SK-N-SH treated with all-trans-retinoic acid at 6 μM for 48 hours (cell line): ENCODE data around the gene RPL28.

Source experiments
- ATAC-seq: fragments of 200-7000 bp; cut with Tn5 transposase; 3 replicates; pipeline ENCODE4 v1.9.1; 2020; ENCODE audit warnings: mild to moderate bottlenecking, moderate library complexity
- BACH2 ChIP-seq: fragments of 250-450 bp; sonication (Bioruptor Pico); IDR thresholded peaks from 2 replicates; pipeline ENCODE4 v1.9.0; 2021; ENCODE audit warnings: mild to moderate bottlenecking, borderline replicate concordance
- ISL1 ChIP-seq: fragments of 250-450 bp; sonication (Bioruptor Pico); IDR thresholded peaks from 2 replicates; pipeline ENCODE4 v2.1.2; 2022; ENCODE audit warnings: mild to moderate bottlenecking, moderate library complexity
- OSR1 ChIP-seq: fragments of 250-450 bp; sonication (Bioruptor Pico); IDR thresholded peaks from 2 replicates; pipeline ENCODE4 v1.8.0; 2022; ENCODE audit warnings: moderate library complexity, mild to moderate bottlenecking, inconsistent platforms
- PPARA ChIP-seq: fragments of 250-450 bp; sonication (Bioruptor Pico); IDR thresholded peaks from 2 replicates; pipeline ENCODE4 v1.5.0; 2020; ENCODE audit warnings: mild to moderate bottlenecking, borderline replicate concordance
- RARB ChIP-seq: fragments of 250-450 bp; sonication (Bioruptor Pico); IDR thresholded peaks from 2 replicates; pipeline ENCODE4 v1.8.0; 2021; ENCODE audit warnings: mild to moderate bottlenecking, moderate library complexity
- SNAI2 ChIP-seq: fragments of 250-450 bp; sonication (Bioruptor Pico); IDR thresholded peaks from 2 replicates; pipeline ENCODE4 v1.5.0; 2020; ENCODE audit warnings: mild to moderate bottlenecking, moderate library complexity
- TCF4 ChIP-seq: fragments of 250-450 bp; sonication (Bioruptor Pico); IDR thresholded peaks from 2 replicates; pipeline ENCODE4 v1.8.0; 2021; ENCODE audit warnings: mild to moderate bottlenecking, moderate library complexity, borderline replicate concordance
- ZC3H10 ChIP-seq: fragments of 250-450 bp; sonication (Bioruptor Pico); IDR thresholded peaks from 2 replicates; pipeline ENCODE4 v1.5.1; 2021; ENCODE audit warnings: mild to moderate bottlenecking, moderate library complexity
- ZFP3 ChIP-seq: fragments of 250-450 bp; sonication (Bioruptor Pico); IDR thresholded peaks from 2 replicates; pipeline ENCODE4 v1.5.0; 2020; ENCODE audit warnings: mild to moderate bottlenecking, moderate library complexity
- ZFP30 ChIP-seq: fragments of 450-650 bp; formaldehyde crosslinking; IDR thresholded peaks from 2 replicates; pipeline ENCODE4 v1.5.0; 2022; ENCODE audit warnings: mild to moderate bottlenecking, moderate library complexity
- ZNF565 ChIP-seq: fragments of 450-650 bp; formaldehyde crosslinking; conservative IDR thresholded peaks from 2 replicates; pipeline ENCODE4 v1.5.0; 2020; ENCODE audit warnings: low read depth, mild to moderate bottlenecking, moderate library complexity
- TF ChIP-seq, protein P1 (sequence below): fragments of 250-450 bp; sonication (Bioruptor Pico); IDR thresholded peaks from 2 replicates; pipeline ENCODE4 v1.8.0; 2021; ENCODE audit warnings: low read depth, mild to moderate bottlenecking, moderate library complexity, borderline replicate concordance
- TF ChIP-seq, protein P2 (sequence below): fragments of 250-450 bp; sonication (Bioruptor Pico); IDR thresholded peaks from 2 replicates; pipeline ENCODE4 v1.8.0; 2020; ENCODE audit warnings: mild to moderate bottlenecking, moderate library complexity, borderline replicate concordance
- TF ChIP-seq, protein P3 (sequence below): fragments of 250-450 bp; sonication (Bioruptor Pico); IDR thresholded peaks from 2 replicates; pipeline ENCODE4 v1.5.1; 2020; ENCODE audit warnings: low read depth, mild to moderate bottlenecking, moderate library complexity
- TF ChIP-seq, protein P4 (sequence below): fragments of 250-450 bp; sonication (Bioruptor Pico); IDR thresholded peaks from 2 replicates; pipeline ENCODE4 v1.5.1; 2021; ENCODE audit warnings: mild to moderate bottlenecking, moderate library complexity

RPL28 gene

DNA sequence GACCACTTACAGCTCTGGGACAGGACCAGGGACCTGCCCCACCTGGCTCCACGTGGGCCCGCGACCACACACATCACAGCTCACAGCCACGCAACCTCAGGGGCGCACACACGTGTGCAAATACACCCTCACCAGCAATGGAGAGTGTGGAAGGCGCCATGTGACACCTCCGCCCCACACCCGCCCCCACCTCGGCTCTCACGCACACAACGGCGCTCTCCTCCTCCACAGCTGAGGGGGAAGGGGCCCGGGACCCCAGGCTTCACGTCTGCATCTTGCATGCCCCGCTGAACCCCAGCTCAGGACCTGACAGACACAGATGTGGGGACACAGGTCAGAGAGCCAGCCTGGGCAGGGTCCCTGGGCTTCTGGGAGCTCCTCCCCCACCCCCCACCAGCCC lies 63.7 kb downstream of the RPL28 start:
- ATAC-seq = no peak
- TF ChIP-seq SNAI2 (CRISPR knock-in tag) = no peak
- TF ChIP-seq, protein P1, sequence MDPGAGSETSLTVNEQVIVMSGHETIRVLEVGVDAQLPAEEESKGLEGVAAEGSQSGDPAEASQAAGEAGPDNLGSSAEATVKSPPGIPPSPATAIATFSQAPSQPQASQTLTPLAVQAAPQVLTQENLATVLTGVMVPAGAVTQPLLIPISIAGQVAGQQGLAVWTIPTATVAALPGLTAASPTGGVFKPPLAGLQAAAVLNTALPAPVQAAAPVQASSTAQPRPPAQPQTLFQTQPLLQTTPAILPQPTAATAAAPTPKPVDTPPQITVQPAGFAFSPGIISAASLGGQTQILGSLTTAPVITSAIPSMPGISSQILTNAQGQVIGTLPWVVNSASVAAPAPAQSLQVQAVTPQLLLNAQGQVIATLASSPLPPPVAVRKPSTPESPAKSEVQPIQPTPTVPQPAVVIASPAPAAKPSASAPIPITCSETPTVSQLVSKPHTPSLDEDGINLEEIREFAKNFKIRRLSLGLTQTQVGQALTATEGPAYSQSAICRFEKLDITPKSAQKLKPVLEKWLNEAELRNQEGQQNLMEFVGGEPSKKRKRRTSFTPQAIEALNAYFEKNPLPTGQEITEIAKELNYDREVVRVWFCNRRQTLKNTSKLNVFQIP (CRISPR knock-in tag) = no peak
- TF ChIP-seq, protein P2, sequence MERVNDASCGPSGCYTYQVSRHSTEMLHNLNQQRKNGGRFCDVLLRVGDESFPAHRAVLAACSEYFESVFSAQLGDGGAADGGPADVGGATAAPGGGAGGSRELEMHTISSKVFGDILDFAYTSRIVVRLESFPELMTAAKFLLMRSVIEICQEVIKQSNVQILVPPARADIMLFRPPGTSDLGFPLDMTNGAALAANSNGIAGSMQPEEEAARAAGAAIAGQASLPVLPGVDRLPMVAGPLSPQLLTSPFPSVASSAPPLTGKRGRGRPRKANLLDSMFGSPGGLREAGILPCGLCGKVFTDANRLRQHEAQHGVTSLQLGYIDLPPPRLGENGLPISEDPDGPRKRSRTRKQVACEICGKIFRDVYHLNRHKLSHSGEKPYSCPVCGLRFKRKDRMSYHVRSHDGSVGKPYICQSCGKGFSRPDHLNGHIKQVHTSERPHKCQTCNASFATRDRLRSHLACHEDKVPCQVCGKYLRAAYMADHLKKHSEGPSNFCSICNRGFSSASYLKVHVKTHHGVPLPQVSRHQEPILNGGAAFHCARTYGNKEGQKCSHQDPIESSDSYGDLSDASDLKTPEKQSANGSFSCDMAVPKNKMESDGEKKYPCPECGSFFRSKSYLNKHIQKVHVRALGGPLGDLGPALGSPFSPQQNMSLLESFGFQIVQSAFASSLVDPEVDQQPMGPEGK (CRISPR knock-in tag) = no peak
- no peak for TF ChIP-seq ZFP3
- TF ChIP-seq ISL1 (CRISPR knock-in tag) = no peak
- TF ChIP-seq, all 23 proteins: peak for 0

DNA sequence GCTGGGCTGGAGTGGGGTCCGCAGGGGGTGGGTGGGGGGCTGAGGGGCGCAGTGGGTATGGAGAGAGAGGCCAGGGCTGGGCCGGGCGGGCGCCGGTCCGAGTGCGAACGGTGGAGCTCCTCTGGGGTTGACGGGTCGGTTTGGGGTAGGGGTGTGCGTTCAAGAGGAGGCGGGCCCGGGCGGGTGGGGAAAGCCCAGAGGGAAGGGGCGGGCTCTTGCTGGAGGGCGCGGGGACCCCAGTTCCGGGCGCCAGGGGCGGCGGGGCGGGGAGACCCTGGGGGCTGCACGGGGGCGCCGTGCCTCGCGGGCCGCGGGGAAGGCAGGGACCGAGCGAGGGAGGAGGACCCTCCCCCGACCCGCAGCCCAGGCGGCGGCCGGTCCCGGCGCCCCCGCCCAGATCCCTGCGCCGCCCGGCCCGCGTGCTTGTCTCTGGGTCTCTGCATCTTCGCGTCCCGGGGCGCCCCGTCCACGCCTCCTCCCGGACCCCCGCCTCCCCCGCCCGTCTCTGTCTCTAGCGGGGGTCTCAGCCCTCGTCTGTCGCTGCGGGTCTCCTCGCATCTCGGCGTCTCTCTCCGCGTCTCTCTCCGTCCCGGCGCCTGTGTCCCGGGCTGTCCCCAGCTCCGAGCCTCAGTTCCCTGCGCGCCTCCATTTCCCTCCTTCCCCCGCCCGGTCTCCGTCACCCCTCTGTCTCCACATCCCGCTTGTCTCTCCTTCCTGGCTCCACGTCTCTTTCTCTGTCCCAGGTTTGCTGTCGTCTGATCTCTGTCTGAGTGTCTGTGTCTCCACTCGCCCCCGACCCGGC lies 65.6 kb downstream of the RPL28 start:
- TF ChIP-seq, protein P1 (CRISPR knock-in tag) = no peak
- no peak for TF ChIP-seq PPARA (CRISPR knock-in tag)
- TF ChIP-seq BACH2 = no peak
- no peak for TF ChIP-seq ZNF565 (CRISPR knock-in tag)
- TF ChIP-seq SNAI2 (CRISPR knock-in tag) = no peak
- TF ChIP-seq, protein P3, sequence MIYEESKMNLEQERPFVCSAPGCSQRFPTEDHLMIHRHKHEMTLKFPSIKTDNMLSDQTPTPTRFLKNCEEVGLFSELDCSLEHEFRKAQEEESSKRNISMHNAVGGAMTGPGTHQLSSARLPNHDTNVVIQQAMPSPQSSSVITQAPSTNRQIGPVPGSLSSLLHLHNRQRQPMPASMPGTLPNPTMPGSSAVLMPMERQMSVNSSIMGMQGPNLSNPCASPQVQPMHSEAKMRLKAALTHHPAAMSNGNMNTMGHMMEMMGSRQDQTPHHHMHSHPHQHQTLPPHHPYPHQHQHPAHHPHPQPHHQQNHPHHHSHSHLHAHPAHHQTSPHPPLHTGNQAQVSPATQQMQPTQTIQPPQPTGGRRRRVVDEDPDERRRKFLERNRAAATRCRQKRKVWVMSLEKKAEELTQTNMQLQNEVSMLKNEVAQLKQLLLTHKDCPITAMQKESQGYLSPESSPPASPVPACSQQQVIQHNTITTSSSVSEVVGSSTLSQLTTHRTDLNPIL (CRISPR knock-in tag) = no peak
- no peak for TF ChIP-seq ZFP30 (CRISPR knock-in tag)
- TF ChIP-seq, all 23 proteins: peak for 0
- ATAC-seq = no peak; the same call in 2 of the 3 replicates

DNA sequence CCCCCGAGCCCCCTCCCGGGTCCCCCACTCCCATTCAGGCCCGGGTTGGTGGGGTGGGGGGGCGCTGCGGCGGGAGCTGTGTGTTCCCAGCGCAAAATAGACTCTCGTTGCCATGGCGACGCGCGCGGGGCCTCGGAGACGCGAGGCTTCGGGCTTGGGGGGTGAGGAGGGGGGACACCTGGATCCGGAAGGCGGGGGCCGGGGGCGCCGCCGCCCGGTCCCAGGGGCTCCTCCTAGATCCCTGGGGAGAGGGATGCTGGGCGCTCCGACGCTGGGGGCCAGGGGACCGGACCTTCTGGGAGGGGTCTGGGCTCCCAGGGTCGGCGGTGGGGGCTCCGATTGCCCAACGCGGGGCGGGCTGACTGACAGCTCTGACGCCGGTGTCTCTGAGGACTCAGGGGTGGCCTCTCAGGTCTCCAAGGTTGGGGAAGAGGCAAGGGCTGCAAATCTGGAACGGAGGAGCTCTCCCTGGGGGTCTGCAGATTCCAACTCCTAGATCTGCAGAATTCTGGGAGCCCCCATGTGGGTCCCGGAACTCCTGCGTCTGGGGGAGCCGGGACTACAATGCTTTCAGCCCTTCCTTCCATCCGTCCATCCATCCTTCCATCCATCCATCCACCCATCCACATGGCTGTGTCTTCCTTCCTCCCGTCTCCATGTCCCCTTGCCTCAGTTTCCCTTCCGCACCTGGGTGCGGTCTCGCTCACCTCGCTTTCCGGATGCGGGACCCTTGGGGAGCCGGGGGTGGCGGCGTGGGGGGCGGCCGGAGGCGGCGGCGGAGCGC lies 66.4 kb downstream of the RPL28 start:
- TF ChIP-seq PPARA (CRISPR knock-in tag) = no peak
- TF ChIP-seq ZC3H10 (CRISPR knock-in tag) = no peak
- TF ChIP-seq, protein P2 (CRISPR knock-in tag) = no peak
- TF ChIP-seq, protein P4, sequence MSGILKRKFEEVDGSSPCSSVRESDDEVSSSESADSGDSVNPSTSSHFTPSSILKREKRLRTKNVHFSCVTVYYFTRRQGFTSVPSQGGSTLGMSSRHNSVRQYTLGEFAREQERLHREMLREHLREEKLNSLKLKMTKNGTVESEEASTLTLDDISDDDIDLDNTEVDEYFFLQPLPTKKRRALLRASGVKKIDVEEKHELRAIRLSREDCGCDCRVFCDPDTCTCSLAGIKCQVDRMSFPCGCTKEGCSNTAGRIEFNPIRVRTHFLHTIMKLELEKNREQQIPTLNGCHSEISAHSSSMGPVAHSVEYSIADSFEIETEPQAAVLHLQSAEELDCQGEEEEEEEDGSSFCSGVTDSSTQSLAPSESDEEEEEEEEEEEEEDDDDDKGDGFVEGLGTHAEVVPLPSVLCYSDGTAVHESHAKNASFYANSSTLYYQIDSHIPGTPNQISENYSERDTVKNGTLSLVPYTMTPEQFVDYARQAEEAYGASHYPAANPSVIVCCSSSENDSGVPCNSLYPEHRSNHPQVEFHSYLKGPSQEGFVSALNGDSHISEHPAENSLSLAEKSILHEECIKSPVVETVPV (CRISPR knock-in tag) = no peak
- no peak for TF ChIP-seq RARB (CRISPR knock-in tag)
- no peak for TF ChIP-seq TCF4
- TF ChIP-seq ZFP30 (CRISPR knock-in tag) = no peak
- TF ChIP-seq, protein P1 (CRISPR knock-in tag) = no peak
- TF ChIP-seq OSR1 (CRISPR knock-in tag) = no peak
- TF ChIP-seq SNAI2 (CRISPR knock-in tag) = no peak

More for the DNA sequence above, 66.4 kb downstream of the RPL28 start:
- no peak for ATAC-seq
